ENCODE results near the gene DGKI. TPM values are rescaled to one million over a fixed set of nuclear protein-coding genes. Genes with fewer than 3 reads are reported as not detected.

DGKI gene
- total RNA-seq, 1 experiment from 2014 or later, result 0.15 TPM

DNA sequence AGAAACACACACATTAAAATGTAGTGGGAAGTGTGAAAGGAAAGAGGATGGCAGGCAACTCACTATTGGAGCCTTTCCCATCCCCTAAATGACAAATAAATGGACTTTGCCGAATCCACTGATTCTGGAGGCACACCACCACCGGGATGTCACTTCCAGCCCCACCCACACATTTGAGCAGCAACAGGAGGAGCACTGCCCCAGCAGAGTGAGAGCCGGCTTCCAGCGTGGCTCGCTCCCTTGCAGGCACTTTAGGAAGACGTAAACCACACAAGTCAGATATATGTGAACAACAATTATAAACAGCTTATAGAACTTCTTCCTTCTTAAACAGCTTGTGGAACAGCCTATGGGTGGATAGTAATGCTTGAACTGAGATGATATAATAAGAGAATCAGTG is 191.0 kb downstream of the DGKI start:
- H3K27me3 ChIP-seq (ENCODE audit: insufficient read depth, low read length), result peaks cover 16% of the 10 kb centered on the region
- peak; percentile 27; the same call in 1 of the 2 replicates for ATAC-seq

DNA sequence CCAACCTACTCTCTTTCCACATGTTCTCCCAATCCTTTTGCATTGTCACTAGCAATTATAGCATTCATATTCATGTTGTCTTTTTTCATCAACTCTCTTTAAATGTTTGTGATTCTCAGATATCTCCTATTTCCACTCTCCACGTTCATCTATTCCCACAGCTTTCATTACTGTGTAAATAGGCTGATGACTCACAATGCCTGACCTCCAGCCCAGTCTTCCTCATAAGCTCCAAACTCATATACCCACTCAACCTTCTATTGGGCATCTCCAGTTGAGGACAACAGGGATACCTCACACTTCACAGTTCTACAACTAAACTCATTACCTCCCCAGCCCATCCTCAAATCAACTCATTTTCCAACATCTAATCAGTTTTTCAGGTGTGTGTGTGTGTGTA is 194.1 kb downstream of the DGKI start:
- H3K4me2 ChIP-seq (ENCODE audit: low read length), result no peak overlapping the region
- CTCF ChIA-PET, result no interaction called here
- BruUV-seq (replicated peaks), result no TSS peak
- TF ChIP-seq EZH2 (IDR thresholded peaks at IDR 0.05) (no peak), FOSL1 (IDR thresholded peaks at IDR 0.05; ENCODE audit: low read depth) (no peak), ELF1 (IDR thresholded peaks at IDR 0.05; ENCODE audit: borderline replicate concordance, low read depth) (no peak), ZFX (IDR thresholded peaks at IDR 0.05) (no peak), SP1 (IDR thresholded peaks at IDR 0.05; ENCODE audit: low read depth) (no peak), ZNF274 (IDR thresholded peaks at IDR 0.05; ENCODE audit: low read depth, low read length) (no peak), CEBPB (IDR thresholded peaks at IDR 0.05; ENCODE audit: low read depth) (no peak), EZH2phosphoT487 (IDR thresholded peaks at IDR 0.05; ENCODE audit: borderline replicate concordance) (no peak), TCF7L2 (IDR thresholded peaks at IDR 0.05; ENCODE audit: borderline replicate concordance, extremely low read depth, insufficient read depth, insufficient read length) (no peak), JUND (IDR thresholded peaks at IDR 0.05) (no peak)
- TF ChIP-seq, protein P1, sequence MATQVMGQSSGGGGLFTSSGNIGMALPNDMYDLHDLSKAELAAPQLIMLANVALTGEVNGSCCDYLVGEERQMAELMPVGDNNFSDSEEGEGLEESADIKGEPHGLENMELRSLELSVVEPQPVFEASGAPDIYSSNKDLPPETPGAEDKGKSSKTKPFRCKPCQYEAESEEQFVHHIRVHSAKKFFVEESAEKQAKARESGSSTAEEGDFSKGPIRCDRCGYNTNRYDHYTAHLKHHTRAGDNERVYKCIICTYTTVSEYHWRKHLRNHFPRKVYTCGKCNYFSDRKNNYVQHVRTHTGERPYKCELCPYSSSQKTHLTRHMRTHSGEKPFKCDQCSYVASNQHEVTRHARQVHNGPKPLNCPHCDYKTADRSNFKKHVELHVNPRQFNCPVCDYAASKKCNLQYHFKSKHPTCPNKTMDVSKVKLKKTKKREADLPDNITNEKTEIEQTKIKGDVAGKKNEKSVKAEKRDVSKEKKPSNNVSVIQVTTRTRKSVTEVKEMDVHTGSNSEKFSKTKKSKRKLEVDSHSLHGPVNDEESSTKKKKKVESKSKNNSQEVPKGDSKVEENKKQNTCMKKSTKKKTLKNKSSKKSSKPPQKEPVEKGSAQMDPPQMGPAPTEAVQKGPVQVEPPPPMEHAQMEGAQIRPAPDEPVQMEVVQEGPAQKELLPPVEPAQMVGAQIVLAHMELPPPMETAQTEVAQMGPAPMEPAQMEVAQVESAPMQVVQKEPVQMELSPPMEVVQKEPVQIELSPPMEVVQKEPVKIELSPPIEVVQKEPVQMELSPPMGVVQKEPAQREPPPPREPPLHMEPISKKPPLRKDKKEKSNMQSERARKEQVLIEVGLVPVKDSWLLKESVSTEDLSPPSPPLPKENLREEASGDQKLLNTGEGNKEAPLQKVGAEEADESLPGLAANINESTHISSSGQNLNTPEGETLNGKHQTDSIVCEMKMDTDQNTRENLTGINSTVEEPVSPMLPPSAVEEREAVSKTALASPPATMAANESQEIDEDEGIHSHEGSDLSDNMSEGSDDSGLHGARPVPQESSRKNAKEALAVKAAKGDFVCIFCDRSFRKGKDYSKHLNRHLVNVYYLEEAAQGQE (IDR thresholded peaks at IDR 0.05; ENCODE audit: low read depth), result no peak
- TF ChIP-seq, protein P2, sequence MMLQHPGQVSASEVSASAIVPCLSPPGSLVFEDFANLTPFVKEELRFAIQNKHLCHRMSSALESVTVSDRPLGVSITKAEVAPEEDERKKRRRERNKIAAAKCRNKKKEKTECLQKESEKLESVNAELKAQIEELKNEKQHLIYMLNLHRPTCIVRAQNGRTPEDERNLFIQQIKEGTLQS (IDR thresholded peaks at IDR 0.05), result no peak
- TF ChIP-seq, protein P3, sequence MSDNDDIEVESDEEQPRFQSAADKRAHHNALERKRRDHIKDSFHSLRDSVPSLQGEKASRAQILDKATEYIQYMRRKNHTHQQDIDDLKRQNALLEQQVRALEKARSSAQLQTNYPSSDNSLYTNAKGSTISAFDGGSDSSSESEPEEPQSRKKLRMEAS (IDR thresholded peaks at IDR 0.05), result no peak
- TF ChIP-seq, protein P4, sequence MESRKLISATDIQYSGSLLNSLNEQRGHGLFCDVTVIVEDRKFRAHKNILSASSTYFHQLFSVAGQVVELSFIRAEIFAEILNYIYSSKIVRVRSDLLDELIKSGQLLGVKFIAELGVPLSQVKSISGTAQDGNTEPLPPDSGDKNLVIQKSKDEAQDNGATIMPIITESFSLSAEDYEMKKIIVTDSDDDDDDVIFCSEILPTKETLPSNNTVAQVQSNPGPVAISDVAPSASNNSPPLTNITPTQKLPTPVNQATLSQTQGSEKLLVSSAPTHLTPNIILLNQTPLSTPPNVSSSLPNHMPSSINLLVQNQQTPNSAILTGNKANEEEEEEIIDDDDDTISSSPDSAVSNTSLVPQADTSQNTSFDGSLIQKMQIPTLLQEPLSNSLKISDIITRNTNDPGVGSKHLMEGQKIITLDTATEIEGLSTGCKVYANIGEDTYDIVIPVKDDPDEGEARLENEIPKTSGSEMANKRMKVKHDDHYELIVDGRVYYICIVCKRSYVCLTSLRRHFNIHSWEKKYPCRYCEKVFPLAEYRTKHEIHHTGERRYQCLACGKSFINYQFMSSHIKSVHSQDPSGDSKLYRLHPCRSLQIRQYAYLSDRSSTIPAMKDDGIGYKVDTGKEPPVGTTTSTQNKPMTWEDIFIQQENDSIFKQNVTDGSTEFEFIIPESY (IDR thresholded peaks at IDR 0.05; ENCODE audit: extremely low read depth, insufficient replicate concordance, low read length), result no peak

More for the DNA sequence above, 191.0 kb downstream of the DGKI start:
- Histone ChIP-seq H2AFZ (ENCODE audit: low read depth, low read length, poor library complexity, severe bottlenecking) (no peak overlapping the region), H3K9me2 (ENCODE audit: insufficient read depth) (no peaks in the 10 kb centered on the region), H3K79me2 (ENCODE audit: insufficient read depth, low read length) (no peaks in the 10 kb centered on the region), H4K20me1 (ENCODE audit: insufficient read depth) (no peaks in the 10 kb centered on the region), H3K36me3 (ENCODE audit: control insufficient read depth in 1 of 2, insufficient read depth in 2 of 2, low read length in 2 of 2) (no peaks in the 10 kb centered on the region), H3K4me3 (replicated peaks in 1 of 2; ENCODE audit: low read depth in 1 of 2, low read length in 2 of 2) (no peak overlapping the region), H3K27ac (ENCODE audit: low read depth, low read length) (no peak overlapping the region), H3K4me1 (ENCODE audit: control insufficient read depth in 1 of 2, insufficient read depth in 2 of 2, low read length in 2 of 2) (no peaks in the 10 kb centered on the region), H3K9me3 (ENCODE audit: control insufficient read depth in 1 of 2, insufficient read depth in 1 of 2, low read depth in 1 of 2, low read length in 2 of 2) (no peaks in the 10 kb centered on the region), H3K9ac (ENCODE audit: low read length) (no peak overlapping the region), H3K4me2 (ENCODE audit: low read length) (no peak overlapping the region)
- POLR2A ChIA-PET, result no interaction called here
- BruUV-seq (replicated peaks), result no TSS peak
- no peak for TF ChIP-seq CBX3 (IDR thresholded peaks at IDR 0.05; ENCODE audit: low read depth)
- TF ChIP-seq, protein P3 (IDR thresholded peaks at IDR 0.05), result no peak
- TF ChIP-seq JUND (IDR thresholded peaks at IDR 0.05), result no peak
- CTCF ChIA-PET, result interaction anchor here (0.6 to 1.6 kb wide), 12 partner anchors 10 to 1945 kb away, joined by 3 to 7 read pairs (median 4); no protein-coding TSS in a partner anchor
- intact Hi-C loops (cut with micrococcal nuclease), result loop anchor here (1.0 to 2.0 kb wide), 3 partner anchors 243 to 353 kb away; no protein-coding TSS in a partner anchor
- no peak for DNase-seq (ENCODE audit: low read depth, low spot score)
- RAD21 ChIA-PET (ENCODE audit: low non-redundant PET in 1 of 2, low total read pairs in 2 of 2, uncharacterized antibody in 2 of 2, unreplicated experiment in 2 of 2), result interaction anchor here in 1 of 2 experiments (1.0 kb wide), 1 partner anchor 353 kb away, joined by 3 read pairs; no protein-coding TSS in a partner anchor

More for the DNA sequence above, 194.1 kb downstream of the DGKI start:
- Histone ChIP-seq H3K9me2 (ENCODE audit: insufficient read depth) (no peaks in the 10 kb centered on the region), H3K79me2 (ENCODE audit: insufficient read depth, low read length) (no peaks in the 10 kb centered on the region), H3K27ac (ENCODE audit: low read depth, low read length) (no peak overlapping the region), H2AFZ (ENCODE audit: low read depth, low read length, poor library complexity, severe bottlenecking) (no peak overlapping the region), H3K4me3 (replicated peaks in 1 of 2; ENCODE audit: low read depth in 1 of 2, low read length in 2 of 2) (no peak overlapping the region), H3K4me1 (ENCODE audit: control insufficient read depth in 1 of 2, insufficient read depth in 2 of 2, low read length in 2 of 2) (no peaks in the 10 kb centered on the region), H3K36me3 (ENCODE audit: control insufficient read depth in 1 of 2, insufficient read depth in 2 of 2, low read length in 2 of 2) (no peaks in the 10 kb centered on the region), H3K9me3 (ENCODE audit: control insufficient read depth in 1 of 2, insufficient read depth in 1 of 2, low read depth in 1 of 2, low read length in 2 of 2) (no peaks in the 10 kb centered on the region), H3K9ac (ENCODE audit: low read length) (no peak overlapping the region), H3K27me3 (ENCODE audit: insufficient read depth, low read length) (peaks cover 11% of the 10 kb centered on the region), H4K20me1 (ENCODE audit: insufficient read depth) (no peaks in the 10 kb centered on the region)
- POLR2A ChIA-PET, result no interaction called here
- intact Hi-C loops (cut with micrococcal nuclease), result no loop called here
- ATAC-seq (no peak), DNase-seq (ENCODE audit: low read depth, low spot score) (no peak)
- RAD21 ChIA-PET (ENCODE audit: low non-redundant PET in 1 of 2, low total read pairs in 2 of 2, uncharacterized antibody in 2 of 2, unreplicated experiment in 2 of 2), result no interaction called here

All from HCT116 (cell line).